ENCODE data around the gene TMEM253.

DNA sequence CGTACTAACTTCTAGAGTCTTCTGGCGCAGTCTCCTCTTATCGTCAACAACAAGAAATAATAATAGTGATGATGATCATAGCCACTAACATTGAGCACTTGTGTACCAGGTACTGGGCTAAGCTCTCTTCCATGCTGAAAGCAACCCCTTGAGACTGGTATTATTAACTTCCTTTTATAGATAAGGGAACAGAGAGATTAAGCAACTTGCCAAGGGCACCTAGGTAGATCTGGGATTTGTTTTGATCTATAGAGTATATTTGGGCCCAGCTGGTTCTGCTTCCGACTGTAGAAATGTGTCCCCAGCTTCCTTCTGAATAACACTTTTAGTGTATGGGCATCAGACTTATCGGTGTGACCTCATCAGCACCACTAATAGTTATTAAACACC lies 1.3 kb upstream of the TMEM253 start:
- TF ChIP-seq CTCF (IDR thresholded peaks at IDR 0.05) (no peak), POLR2A (IDR thresholded peaks at IDR 0.05) (no peak)

Measured in thyroid gland (tissue), 4 donors.